Neural crest cell (in vitro differentiated cells): ENCODE results near the gene CCDC33. TPM values are rescaled to one million over a fixed set of nuclear protein-coding genes. Genes with fewer than 3 reads are reported as not detected.

Experiments
- DNase-seq: peaks from one replicate; pipeline ENCODE4 v3.0.0; 2021; ENCODE audit warnings: low read depth, mixed read lengths, low spot score
- H3K27ac Mint-ChIP-seq: one replicate; pipeline ENCODE4 v1.8.0; 2021; ENCODE audit warnings: mild to moderate bottlenecking, mixed read lengths; ENCODE audit not compliant: unreplicated experiment
- H3K27me3 Mint-ChIP-seq: 2 replicates; pipeline ENCODE4 v1.8.0; 2021; ENCODE audit warnings: low read depth, mild to moderate bottlenecking, mixed read lengths
- H3K36me3 Mint-ChIP-seq: 2 replicates; pipeline ENCODE4 v1.8.0; 2021; ENCODE audit warnings: low read depth, mild to moderate bottlenecking, mixed read lengths
- H3K4me1 Mint-ChIP-seq: 2 replicates; pipeline ENCODE4 v1.8.0; 2021; ENCODE audit warnings: mixed read lengths
- H3K4me3 Mint-ChIP-seq: one replicate; pipeline ENCODE4 v1.8.0; 2021; ENCODE audit warnings: mild to moderate bottlenecking, mixed read lengths
- H3K9me3 Mint-ChIP-seq: 2 replicates; pipeline ENCODE4 v1.8.0; 2021; ENCODE audit warnings: mixed read lengths
- total RNA-seq: library from RNA; stranded (reverse); gene quantifications from 2 replicates; pipeline ENCODE4 v1.2.1, GENCODE V29; 2021
- TF ChIP-seq, protein P1 (sequence below): fragments of 200-600 bp; sonication (generic); conservative IDR thresholded peaks from 2 replicates; pipeline ENCODE4 v1.5.0; 2021; ENCODE audit warnings: antibody characterized with exemption, mild to moderate bottlenecking

Gene CCDC33
- total RNA-seq, 1 donor from 2014 or later = 15.1 TPM

DNA sequence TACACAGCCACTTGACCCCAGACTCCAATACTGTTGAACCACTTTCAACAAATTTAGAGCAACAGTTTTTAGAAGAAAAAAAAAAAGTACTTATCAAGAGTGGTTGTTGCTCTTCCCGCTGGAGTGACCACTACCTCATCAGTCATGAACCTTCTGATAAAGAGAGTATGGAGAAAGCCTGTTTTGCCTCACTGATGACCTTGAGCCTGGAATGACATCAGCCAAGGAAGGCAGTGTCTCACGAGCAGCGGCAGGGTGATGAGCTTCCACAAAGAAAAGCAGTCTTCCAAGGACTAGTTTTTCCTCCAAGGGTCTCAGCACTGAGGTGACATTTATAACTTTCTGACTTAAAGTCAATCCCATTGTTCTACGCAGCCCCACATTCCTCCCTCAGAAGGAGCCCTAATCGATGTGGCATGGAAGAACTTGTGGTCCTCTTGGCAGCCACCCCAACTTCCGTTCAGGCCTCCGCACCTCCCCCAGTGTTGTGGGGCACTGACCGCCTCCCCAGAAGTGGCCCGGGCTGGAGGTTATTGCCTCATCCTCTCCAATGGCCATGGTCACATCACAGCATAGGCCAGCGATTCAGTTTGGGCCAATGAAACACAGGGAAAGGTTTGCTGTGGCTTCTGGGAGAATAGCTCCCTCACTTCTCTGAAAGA is 133.1 kb downstream of the CCDC33 start:
- peaks cover 16% of the 10 kb centered on the region for H3K4me1 Mint-ChIP-seq
- DNase-seq = no peak
- H3K27me3 Mint-ChIP-seq = peaks cover 55% of the 10 kb centered on the region
- H3K27ac Mint-ChIP-seq = no peak overlapping the region
- H3K9me3 Mint-ChIP-seq = no peaks in the 10 kb centered on the region
- H3K36me3 Mint-ChIP-seq = no peaks in the 10 kb centered on the region
- TF ChIP-seq, protein P1, sequence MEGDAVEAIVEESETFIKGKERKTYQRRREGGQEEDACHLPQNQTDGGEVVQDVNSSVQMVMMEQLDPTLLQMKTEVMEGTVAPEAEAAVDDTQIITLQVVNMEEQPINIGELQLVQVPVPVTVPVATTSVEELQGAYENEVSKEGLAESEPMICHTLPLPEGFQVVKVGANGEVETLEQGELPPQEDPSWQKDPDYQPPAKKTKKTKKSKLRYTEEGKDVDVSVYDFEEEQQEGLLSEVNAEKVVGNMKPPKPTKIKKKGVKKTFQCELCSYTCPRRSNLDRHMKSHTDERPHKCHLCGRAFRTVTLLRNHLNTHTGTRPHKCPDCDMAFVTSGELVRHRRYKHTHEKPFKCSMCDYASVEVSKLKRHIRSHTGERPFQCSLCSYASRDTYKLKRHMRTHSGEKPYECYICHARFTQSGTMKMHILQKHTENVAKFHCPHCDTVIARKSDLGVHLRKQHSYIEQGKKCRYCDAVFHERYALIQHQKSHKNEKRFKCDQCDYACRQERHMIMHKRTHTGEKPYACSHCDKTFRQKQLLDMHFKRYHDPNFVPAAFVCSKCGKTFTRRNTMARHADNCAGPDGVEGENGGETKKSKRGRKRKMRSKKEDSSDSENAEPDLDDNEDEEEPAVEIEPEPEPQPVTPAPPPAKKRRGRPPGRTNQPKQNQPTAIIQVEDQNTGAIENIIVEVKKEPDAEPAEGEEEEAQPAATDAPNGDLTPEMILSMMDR = no peak
- H3K4me3 Mint-ChIP-seq = no peak overlapping the region

DNA sequence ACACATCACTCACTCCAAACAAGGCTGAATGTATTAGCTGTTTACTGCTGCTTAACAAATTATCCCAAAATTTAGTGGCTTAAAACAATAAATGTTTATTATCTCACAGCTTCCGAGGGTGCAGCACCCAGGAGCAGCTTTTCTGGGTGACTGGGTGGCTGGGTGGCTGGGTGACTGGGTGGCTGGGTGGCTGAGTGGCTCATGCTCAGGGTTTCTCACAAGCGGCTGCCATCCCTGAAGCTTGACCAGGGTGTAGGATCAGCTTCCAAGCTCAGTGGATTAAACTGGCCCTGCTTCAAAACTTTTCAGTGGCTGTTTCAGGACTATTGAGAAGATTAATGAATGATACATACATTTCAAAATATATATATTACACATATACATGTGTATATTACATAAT is 133.6 kb downstream of the CCDC33 start:
- TF ChIP-seq, protein P1 = no peak
- Mint-ChIP-seq H3K9me3 (no peaks in the 10 kb centered on the region), H3K36me3 (no peaks in the 10 kb centered on the region), H3K4me1 (peaks cover 19% of the 10 kb centered on the region), H3K27me3 (peaks cover 51% of the 10 kb centered on the region), H3K4me3 (no peak overlapping the region), H3K27ac (no peak overlapping the region)
- no peak for DNase-seq

DNA sequence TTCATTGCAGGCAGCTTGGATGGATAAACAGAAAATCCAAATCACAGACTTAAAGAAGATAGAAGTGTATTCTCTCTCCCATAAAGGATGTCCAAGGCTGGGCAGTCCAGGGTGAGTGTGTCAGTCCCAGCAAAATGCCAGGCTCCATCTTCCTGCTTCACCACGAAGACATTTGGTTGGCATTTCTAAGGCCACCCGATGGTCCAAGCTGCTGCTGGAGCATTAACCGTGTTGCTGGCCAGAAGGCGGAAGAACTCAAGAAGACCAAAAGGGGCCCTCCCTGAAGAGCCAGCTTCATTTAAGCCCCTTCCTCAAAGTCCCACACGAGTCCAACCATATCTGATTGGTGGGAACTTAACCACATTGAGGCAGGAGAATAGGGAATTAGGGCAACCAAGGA is 134.3 kb downstream of the CCDC33 start:
- H3K27ac Mint-ChIP-seq = no peak overlapping the region
- no peak for DNase-seq

DNA sequence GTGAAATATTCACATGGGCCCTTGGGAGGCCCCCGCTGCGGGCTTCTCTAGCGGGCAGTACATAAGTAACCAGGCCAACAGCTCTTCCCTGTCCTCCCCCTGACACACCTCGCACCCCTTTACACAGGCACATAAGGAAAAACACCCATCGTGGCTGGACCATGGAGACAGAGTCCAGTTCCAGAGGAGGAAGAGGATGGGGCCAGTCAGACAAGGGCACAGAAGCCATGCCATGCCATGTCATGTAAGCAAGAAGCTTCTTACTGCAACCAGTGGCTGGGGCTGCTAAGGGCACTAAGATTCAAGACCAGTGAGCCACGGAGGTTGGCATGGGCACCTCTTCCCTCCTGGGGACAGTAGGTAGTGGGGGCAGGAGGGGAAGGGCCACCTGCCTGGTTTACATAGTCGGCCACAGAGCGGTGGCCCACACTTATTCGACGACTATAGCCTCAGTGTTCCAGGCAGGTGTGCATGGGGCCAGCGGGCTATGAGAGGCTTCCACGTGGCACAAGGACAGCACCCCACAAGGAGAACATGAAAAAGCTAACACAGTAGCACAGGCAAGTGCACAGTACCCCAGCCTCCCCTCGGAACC is 137.0 kb downstream of the CCDC33 start:
- H3K36me3 Mint-ChIP-seq = no peaks in the 10 kb centered on the region
- peak overlapping the region; percentile 83 for H3K4me3 Mint-ChIP-seq
- TF ChIP-seq, protein P1 = no peak
- DNase-seq = no peak
- H3K9me3 Mint-ChIP-seq = no peaks in the 10 kb centered on the region
- H3K4me1 Mint-ChIP-seq = peaks cover 21% of the 10 kb centered on the region
- H3K27me3 Mint-ChIP-seq = peaks cover 33% of the 10 kb centered on the region
- no peak overlapping the region for H3K27ac Mint-ChIP-seq

More for the DNA sequence above, 134.3 kb downstream of the CCDC33 start:
- Mint-ChIP-seq H3K4me1 (peaks cover 22% of the 10 kb centered on the region), H3K36me3 (no peaks in the 10 kb centered on the region), H3K9me3 (no peaks in the 10 kb centered on the region), H3K4me3 (no peak overlapping the region), H3K27me3 (peaks cover 49% of the 10 kb centered on the region)
- TF ChIP-seq, protein P1 = no peak

DNA sequence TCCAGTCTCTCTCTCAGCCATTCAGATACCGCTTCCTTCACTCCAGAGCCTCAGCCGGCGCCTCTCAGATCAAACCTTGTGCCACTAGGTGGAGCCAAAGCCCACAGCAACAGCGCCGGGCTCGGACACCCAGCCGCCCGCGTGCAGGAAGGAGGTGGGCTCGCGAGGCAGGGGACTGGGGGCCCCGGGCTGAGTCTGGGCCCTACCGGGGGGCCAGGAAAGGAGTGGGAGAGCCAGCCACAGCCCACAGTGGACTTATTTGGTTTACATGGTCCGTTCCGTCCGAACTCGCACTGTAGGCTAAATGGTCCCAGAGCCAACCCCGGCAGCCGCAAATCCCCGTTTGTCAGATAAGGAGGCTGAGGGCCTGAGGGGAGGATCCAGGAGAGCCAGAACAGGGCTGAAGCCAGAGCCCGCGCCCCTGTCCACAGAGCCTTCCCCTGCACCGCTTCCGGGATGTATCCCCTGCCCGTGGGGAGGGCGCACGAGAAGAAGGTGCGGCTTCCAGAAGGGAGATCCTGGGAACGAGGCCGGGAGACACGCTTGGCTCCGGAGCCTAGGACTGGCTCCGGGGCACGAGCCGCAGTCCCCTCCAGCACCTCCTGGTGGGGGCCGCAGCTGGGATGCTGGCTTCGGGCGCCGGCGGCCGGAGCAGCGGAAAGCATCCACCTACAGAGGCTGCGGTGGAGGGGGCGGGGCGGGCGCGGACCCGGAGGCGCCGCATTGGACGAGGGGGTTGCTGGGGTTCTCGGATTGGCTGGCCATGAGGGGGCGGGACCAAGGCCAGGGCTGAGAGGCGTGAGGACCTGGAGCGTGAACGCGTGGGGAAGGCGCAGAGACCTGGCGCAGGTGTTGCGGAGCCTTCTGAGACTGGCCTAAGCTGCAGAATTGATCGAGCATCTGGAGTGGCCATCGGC is 137.9 kb downstream of the CCDC33 start:
- peak; percentile 96 for DNase-seq
- Mint-ChIP-seq H3K4me1 (peaks cover 21% of the 10 kb centered on the region), H3K36me3 (no peaks in the 10 kb centered on the region), H3K4me3 (peak overlapping the region; percentile 83), H3K27me3 (peaks cover 34% of the 10 kb centered on the region), H3K9me3 (no peaks in the 10 kb centered on the region), H3K27ac (peak overlapping the region; percentile 43)
- TF ChIP-seq, protein P1 = peak; percentile 92
